ENCODE results near the gene NEU3.
"Not testable (repeated sequence)": the region's sequence is repeated elsewhere in the genome, so short reads cannot be mapped to it uniquely, and the experiment has no call there.

Gene NEU3

GRCh38 chr11:75031224-75031753, 42.6 kb downstream of the NEU3 start:
- no peak for DNase-seq

- DNase-seq = peak; percentile 67
Measured at GRCh38 chr11:75031771-75032549, 43.2 kb downstream of the NEU3 start.

GRCh38 chr11:75032550-75032935, 43.8 kb downstream of the NEU3 start:
- no peak for DNase-seq

DNA sequence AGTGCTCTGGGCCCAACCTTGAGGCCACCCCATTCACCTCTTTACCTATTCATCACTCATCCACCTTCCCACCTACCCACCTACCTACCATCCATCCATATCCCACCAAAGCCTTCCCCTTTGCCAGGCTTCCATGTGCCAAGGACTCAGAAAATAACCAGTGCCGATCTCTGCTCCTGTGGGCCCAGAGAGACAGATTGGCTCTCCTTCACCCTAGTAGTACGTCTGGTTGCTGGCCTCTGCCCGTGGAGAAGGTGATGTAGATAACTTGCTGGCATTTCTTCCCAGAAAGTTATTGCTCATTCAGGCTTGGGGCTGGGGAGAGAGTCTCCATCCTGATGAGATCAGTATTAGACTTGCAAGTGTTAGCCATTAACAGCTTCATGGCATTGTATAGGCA, 45.2 kb downstream of the NEU3 start:
- no peak for DNase-seq

GRCh38 chr11:75035256-75035655, 46.5 kb downstream of the NEU3 start:
- DNase-seq = no peak

DNA sequence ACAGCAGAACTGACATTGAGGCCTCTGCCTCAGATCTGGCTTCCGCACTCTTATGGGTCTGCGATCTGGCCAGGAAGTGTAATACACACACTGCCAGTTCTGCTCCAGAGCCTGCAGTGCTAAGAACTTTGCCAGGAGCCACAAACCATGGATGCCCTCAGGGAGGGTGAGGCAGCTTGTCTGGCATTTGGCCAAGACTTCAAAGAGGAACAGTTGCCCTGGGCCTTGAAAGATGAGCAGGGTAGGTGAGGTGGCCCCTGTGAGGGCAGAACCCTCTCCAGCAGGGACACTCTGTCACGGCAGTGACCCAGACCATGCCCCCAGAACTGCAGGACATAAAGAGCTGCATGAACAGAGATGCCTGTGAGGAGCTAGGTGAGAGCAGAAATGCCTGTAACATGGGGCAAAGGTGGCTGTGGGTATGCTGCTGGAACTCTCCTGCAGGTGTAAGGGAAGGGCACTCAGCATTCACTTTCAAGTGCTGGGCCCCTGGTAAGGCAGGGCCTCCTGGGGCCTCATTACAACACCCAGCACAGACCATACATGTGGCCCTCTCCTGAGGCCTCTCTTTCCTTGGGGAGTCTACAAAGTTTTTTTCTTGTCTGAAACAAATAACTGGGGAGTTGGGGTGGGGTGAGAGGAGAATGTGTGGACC, 47.3 kb downstream of the NEU3 start:
- DNase-seq = no peak

DNA sequence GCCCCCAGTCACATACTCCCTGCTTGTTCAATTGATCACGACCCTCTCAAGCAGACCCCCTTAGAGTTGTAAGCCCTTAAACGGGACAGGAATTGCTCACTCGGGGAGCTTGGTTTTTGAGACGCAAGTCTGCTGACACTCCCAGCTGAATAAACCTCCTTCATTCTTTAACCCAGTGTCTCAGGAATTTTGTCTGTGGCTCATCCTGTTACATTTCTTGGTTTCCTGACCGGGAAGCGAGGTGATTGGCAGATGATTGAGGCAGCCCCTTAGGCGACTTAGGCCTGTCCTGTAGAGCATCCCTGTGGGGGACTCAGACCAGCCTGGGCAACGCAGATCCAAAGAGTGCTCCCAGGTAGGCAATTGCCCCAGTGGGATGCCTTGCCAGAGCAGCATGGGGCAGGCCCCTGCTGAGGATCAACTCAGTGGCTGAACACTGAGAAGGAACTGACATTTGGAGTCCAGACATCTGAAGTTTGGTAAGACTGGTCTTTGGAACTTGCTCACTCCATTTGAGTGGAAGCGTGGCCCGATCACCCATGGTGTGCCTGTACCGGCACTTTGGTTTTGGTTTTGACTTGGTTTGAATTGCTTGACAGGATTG, 51.5 kb downstream of the NEU3 start:
- DNase-seq = no peak

DNA sequence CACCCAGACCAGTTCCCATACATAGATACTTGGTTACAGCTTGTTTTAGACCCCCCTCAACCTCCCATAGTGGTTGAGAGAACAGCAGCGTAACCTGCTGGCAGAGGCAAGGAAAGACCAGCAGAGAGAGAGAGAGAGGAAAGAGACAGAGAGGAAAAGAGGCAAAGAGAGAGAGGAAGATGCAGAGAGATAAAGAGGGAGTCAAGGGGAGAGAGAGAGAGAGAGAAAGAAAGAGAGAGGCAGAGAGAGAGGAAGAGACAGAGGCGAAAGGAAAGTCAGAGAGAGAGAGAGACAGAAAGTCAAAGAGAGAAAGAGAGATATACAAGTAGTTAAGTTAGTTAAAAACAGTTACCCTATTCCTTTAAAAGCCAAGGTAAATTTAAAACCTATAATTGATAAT, 52.5 kb downstream of the NEU3 start:
- no peak for DNase-seq

DNA sequence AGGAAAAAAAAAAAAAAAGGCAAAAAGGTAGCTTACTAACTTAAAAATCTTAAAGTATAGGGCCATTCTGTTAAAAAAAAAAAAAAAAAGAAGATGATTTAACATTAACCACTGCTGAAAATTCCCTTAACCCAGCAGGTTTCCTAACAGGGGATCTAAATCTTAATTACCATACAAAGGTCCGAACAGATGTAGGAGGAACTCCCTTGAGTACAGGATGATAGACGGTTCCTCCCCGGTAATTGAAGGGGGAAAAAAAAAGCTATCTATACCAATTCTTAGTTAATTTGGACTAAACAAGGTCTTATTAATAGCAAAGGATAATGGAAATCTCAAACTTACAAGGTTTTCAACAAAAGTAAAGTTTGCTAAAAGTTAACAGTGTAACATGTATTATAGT, 53.1 kb downstream of the NEU3 start:
- DNase-seq = not testable (repeated sequence)

- DNase-seq = not testable (repeated sequence)
Measured at GRCh38 chr11:75044381-75045170, 55.8 kb downstream of the NEU3 start.

- DNase-seq = not testable (repeated sequence)
Measured at GRCh38 chr11:75046668-75047067, 57.9 kb downstream of the NEU3 start.

DNA sequence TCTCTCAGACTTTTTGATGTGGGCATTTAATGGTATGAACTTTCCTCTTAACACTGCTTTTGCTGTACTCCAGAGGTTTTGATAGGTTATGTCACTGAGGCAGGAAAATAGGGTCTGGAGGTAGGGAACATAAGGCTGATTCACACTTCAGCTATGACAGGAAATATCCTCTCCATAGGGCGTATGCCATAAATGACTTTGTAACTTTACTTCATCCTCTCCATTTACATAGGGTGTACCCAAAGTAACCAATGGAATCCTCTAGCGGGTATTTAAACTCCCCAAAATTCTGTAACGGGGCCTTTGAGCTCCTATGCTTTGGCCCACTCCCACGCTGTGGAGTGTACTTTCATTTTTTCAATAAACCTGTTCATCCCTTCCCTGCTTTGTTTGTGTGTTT, 58.5 kb downstream of the NEU3 start:
- no peak for DNase-seq

GRCh38 chr11:75049501-75050266, 61.0 kb downstream of the NEU3 start:
- not testable (repeated sequence) for DNase-seq

GRCh38 chr11:75050516-75050915, 61.8 kb downstream of the NEU3 start:
- DNase-seq = no peak

GRCh38 chr11:75051043-75051442, 62.3 kb downstream of the NEU3 start:
- DNase-seq = no peak

- DNase-seq = no peak
Measured at GRCh38 chr11:75052457-75052856, 63.7 kb downstream of the NEU3 start.

DNA sequence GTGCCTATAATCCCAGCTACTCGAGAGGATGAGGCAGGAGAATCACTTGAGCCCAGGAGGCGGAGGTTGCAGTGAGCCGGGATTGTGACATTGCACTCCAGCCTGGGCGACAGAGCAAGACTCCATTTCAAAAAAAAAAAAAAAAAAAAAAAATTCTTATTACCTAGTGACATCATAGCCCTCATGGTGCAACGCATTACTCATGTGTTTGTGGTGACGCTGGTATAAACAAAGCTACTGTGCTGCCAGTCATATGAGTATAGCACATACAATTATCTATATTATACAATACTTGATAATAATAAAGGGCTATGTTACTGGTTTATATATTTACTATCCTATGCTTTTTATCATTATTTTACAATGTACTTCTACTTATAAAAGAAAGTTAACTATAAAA, 66.8 kb downstream of the NEU3 start:
- DNase-seq = no peak

DNA sequence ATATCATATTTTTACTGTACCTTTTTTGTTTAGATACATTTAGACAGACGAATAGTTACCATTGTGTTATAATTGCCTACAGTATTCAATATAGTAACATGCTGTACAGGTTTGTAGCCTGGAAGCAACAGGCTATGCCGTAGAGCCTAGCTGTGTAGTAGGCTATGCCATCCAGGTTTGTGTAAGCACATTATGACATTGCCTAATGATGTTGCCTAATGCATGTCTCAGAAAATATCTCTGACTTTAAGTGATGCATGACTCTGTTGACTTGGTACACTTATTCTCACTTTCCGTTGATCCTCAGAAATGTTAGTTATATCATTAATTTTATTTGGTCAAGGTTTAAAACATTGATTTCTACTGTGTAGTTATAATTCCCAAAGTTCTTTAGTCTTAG, 68.1 kb downstream of the NEU3 start:
- DNase-seq = no peak

DNA sequence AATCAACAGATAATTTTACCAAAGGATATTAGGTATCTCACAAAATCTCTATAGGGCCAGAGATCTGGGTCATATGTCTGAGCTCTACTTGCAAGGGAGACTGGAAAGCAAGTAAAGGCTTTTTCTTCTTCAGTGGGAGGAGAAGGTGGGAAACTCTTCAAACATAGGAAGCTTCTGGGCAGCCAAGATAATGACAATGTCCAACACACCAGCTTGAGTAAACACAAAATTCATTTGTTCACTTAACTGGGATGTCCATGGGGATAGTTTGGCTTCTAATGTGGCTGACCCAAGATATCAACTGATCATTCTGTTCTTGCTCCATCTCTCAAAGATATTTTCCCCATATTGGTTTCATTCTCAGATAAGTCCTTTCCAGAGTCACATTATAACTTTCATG, 70.6 kb downstream of the NEU3 start:
- no peak for DNase-seq

- DNase-seq = no peak
Measured at GRCh38 chr11:75063741-75064314, 75.1 kb downstream of the NEU3 start.

DNA sequence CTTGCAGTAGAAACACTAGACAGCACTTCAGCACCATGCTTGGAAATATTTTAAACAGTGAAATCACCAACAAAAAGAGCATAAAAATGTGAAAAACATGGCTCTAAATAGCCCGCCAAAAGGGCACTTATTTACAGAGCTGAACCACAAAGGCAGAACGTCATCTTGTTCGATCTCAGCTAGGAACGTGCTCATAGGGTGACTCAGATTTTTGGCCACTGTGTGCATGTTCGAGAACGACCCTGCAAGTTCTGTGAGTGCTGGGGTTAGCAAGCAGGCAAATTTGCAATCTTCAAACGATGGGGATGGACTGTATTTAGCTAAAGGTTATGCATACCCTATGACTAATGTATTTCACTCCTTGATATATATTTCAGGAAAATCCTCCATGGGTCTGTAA, 77.3 kb downstream of the NEU3 start:
- no peak for DNase-seq

All from right forelimb (tissue), 1 donor.